NOMO-1 treated with DMSO at 0.1 percent for 48 hours (cell line): ENCODE measurements around the gene ADAMTS3.
A peak's percentile ranks its signal among the peaks of the same experiment; 100 is the strongest.

Experiments used
- DNase-seq: peaks from one replicate; lab custom pipeline; 2025; ENCODE audit not compliant: unreplicated experiment; lab: John Stamatoyannopoulos, UW

ADAMTS3 gene

GRCh38 chr4:72568959-72569718 is at the start of gene ADAMTS3:
Gene ADAMTS3, minus strand, starts transcription at chr4:72569221. Its CDS starts 459 bp downstream, at chr4:72568762.
- peak; percentile 2 for DNase-seq

GRCh38 chr4:72613959-72614358 is 44.9 kb upstream of the ADAMTS3 start:
- DNase-seq: no peak

GRCh38 chr4:72606751-72607150 is 37.7 kb upstream of the ADAMTS3 start:
- DNase-seq: no peak

GRCh38 chr4:72604324-72604723 is 35.3 kb upstream of the ADAMTS3 start:
- DNase-seq: no peak

- peak; percentile 4 for DNase-seq
Measured at GRCh38 chr4:72602396-72603376, 33.7 kb upstream of the ADAMTS3 start.

GRCh38 chr4:72591547-72592454 is 22.8 kb upstream of the ADAMTS3 start:
- DNase-seq: no peak

- peak; percentile 41 for DNase-seq
Measured at GRCh38 chr4:72587334-72587733, 18.3 kb upstream of the ADAMTS3 start.

GRCh38 chr4:72582853-72583252 is 13.8 kb upstream of the ADAMTS3 start:
- DNase-seq: no peak

GRCh38 chr4:72577211-72577610 is 8.2 kb upstream of the ADAMTS3 start:
- DNase-seq: no peak

- no peak for DNase-seq
Measured at GRCh38 chr4:72571337-72571736, 2.3 kb upstream of the ADAMTS3 start.

GRCh38 chr4:72569719-72570235 is 756 bp upstream of the ADAMTS3 start:
- no peak for DNase-seq

GRCh38 chr4:72567821-72568675 is 973 bp downstream of the ADAMTS3 start:
- DNase-seq: peak; percentile 53

GRCh38 chr4:72567036-72567435 is 2.0 kb downstream of the ADAMTS3 start:
- DNase-seq: peak; percentile 7

- DNase-seq: no peak
Measured at GRCh38 chr4:72566464-72566972, 2.5 kb downstream of the ADAMTS3 start.

- no peak for DNase-seq
Measured at GRCh38 chr4:72564789-72565188, 4.2 kb downstream of the ADAMTS3 start.

- DNase-seq: peak; percentile 6
Measured at GRCh38 chr4:72564184-72564583, 4.8 kb downstream of the ADAMTS3 start.

- no peak for DNase-seq
Measured at GRCh38 chr4:72558655-72559054, 10.4 kb downstream of the ADAMTS3 start.

GRCh38 chr4:72557021-72557420 is 12.0 kb downstream of the ADAMTS3 start:
- no peak for DNase-seq

GRCh38 chr4:72555377-72555831 is 13.6 kb downstream of the ADAMTS3 start:
- no peak for DNase-seq
